ENCODE data around the gene RAB19. TPM values are rescaled to one million over a fixed set of nuclear protein-coding genes. Genes with fewer than 3 reads are reported as not detected.

Gene RAB19
- total and polyA plus RNA-seq, 2 of the 8 experiments (the other 6 are each of a cell fraction or from before 2014, with no cell fraction given): 9.8 to 11.0 TPM

DNA sequence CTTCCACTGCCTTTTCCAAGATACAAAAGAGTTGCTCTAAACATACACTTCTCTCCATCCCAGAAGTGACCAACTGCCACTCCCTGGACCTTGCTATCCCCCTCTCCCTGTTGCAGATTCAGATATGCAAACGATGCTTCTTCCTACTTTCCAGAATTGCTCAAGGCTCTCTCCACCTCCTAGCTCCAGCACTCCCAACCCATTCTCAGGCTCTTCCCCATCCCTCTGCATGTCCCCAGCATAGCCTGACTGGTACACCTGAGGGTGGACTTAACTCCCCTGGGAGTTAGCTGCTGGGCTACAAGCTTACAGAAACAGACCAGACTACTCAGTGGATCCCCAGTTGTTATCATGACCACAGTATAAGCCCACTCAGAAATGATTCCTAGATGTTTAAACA lies 47.9 kb downstream of the RAB19 start (continued):
- TF ChIP-seq E2F6 (IDR thresholded peaks at IDR 0.05): no peak

Data from H1 (cell line).